ENCODE data around the gene SLC26A9.

The SLC26A9 gene

DNA sequence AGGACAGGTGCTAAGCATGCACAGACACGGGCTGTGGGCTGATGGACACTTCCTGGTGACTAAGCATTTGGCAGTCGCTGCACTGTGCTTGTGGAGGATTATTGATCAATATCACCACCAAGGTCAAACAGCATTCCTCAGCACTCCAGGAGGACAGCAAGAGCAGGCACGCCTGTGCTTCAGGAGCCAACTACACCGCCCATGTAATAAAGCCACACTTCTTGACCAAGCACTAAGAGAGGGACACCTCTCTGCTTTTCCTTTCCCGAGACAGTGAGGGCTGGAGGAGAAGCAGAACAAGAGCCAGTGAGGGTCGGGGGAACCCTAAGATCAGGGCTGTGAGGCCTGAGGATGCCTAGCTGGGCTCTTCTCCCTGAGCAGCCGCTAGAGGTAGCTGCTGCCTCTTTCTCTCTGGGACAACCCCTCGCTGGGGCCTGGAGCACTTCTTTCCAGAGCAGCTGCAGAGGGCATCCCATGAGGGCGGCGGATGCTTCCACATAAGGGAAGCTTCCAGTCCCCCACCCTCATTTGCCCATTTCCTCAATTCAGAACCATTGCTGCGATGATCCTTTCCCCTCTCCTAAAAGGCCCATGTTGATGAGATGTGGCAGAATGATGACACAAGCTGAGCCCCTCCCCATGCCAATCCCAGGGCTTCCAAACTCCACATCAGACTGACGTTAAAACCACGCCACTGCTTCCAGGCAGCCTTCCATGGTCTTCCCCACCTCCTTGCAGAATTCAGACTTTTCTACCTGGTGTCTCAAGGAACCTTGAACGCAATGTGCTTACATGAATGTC, 40.9 kb upstream of the SLC26A9 start:
- Histone ChIP-seq H3K27me3 (replicated peaks; ENCODE audit: control insufficient read depth, insufficient read depth, low read length, poor library complexity, severe bottlenecking) (no peaks in the 10 kb centered on the region), H3K36me3 (ENCODE audit: control insufficient read depth, insufficient read depth, low read length) (no peaks in the 10 kb centered on the region), H3K4me3 (ENCODE audit: insufficient read depth, low read depth, low read length, poor library complexity, severe bottlenecking) (no peak overlapping the region), H3K4me1 (ENCODE audit: control insufficient read depth, insufficient read depth, low read length, poor library complexity, severe bottlenecking) (no peaks in the 10 kb centered on the region), H3K27ac (ENCODE audit: insufficient read depth, low read length, poor library complexity, severe bottlenecking) (no peak overlapping the region), H3K9me3 (ENCODE audit: control insufficient read depth, low read length) (no peaks in the 10 kb centered on the region)
- DNase-seq, result no peak

DNA sequence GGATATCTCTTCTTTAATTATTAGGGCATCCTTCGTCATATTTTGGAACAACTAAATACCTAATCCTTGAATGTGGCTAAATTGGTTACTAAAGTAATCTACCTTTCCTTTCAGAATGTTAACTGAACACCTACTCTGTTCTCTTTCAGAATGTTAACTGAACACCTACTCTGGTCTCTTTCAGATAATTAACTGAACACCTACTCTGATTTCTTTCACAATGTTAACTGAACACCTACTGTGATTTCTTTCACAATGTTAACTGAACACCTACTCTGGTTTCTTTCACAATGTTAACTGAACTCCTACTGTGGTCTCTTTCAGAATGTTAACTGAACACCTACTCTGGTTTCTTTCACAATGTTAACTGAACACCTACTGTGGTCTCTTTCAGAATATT, 38.0 kb upstream of the SLC26A9 start:
- Histone ChIP-seq H3K4me1 (ENCODE audit: control insufficient read depth, insufficient read depth, low read length, poor library complexity, severe bottlenecking) (no peaks in the 10 kb centered on the region), H3K27ac (ENCODE audit: insufficient read depth, low read length, poor library complexity, severe bottlenecking) (no peak overlapping the region), H3K36me3 (ENCODE audit: control insufficient read depth, insufficient read depth, low read length) (no peaks in the 10 kb centered on the region), H3K9me3 (ENCODE audit: control insufficient read depth, low read length) (no peaks in the 10 kb centered on the region), H3K4me3 (ENCODE audit: insufficient read depth, low read depth, low read length, poor library complexity, severe bottlenecking) (no peak overlapping the region), H3K27me3 (replicated peaks; ENCODE audit: control insufficient read depth, insufficient read depth, low read length, poor library complexity, severe bottlenecking) (no peaks in the 10 kb centered on the region)
- no peak for DNase-seq

DNA sequence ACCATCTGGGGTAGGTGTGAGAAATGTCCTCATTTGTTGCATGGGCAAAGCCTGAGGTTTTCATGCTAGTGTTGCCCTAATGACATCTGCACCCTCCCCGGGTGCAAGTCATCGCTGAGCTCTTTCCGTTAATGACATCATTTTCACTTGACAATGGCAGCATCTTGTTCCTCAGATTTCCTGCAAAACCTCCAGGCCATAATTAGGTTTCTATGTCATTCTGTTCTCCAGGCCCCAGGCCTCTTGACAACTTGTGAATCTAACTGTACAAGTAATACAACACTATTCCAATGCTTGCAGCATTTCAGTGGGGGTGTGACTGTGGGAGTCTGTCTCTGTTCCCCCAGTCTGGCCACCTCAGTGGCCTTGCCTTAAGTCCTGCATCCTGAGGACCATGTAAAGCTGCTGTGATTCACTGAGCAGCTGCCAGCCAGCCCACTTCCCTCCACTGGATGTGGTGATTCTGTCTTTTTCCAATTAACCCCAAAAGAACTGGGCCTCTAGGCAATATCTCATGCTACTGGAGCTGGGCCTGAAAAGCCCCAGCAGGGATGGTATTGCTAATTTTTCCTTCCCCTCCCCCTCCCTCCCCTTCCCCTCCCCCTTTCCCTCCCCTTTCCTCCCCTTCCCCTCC, 37.1 kb upstream of the SLC26A9 start:
- Histone ChIP-seq H3K4me3 (ENCODE audit: insufficient read depth, low read depth, low read length, poor library complexity, severe bottlenecking) (no peak overlapping the region), H3K36me3 (ENCODE audit: control insufficient read depth, insufficient read depth, low read length) (no peaks in the 10 kb centered on the region), H3K27ac (ENCODE audit: insufficient read depth, low read length, poor library complexity, severe bottlenecking) (no peak overlapping the region), H3K27me3 (replicated peaks; ENCODE audit: control insufficient read depth, insufficient read depth, low read length, poor library complexity, severe bottlenecking) (no peaks in the 10 kb centered on the region), H3K4me1 (ENCODE audit: control insufficient read depth, insufficient read depth, low read length, poor library complexity, severe bottlenecking) (no peaks in the 10 kb centered on the region), H3K9me3 (ENCODE audit: control insufficient read depth, low read length) (no peaks in the 10 kb centered on the region)
- DNase-seq, result no peak

DNA sequence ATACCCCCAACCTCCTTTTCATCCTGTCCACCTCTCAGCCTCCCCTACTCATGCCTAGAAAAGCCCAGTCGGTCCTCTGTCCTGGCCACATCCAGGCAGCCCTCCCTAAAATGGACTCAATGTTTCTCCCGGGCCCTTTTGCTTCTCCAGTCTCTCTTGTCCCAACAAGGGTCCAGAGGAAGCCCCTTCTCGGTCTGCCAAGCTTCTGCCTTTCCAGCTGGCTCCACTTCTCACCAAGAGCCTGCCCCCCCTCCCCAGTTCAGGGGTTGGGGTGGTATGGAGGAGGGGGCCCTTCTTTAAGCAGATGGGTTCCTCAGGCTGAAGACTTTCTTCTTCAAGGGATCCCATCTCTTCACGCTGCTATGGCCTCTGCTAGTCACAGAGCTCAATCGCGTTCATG, 36.0 kb upstream of the SLC26A9 start:
- Histone ChIP-seq H3K9me3 (ENCODE audit: control insufficient read depth, low read length) (no peaks in the 10 kb centered on the region), H3K27ac (ENCODE audit: insufficient read depth, low read length, poor library complexity, severe bottlenecking) (no peak overlapping the region), H3K4me1 (ENCODE audit: control insufficient read depth, insufficient read depth, low read length, poor library complexity, severe bottlenecking) (no peaks in the 10 kb centered on the region), H3K27me3 (replicated peaks; ENCODE audit: control insufficient read depth, insufficient read depth, low read length, poor library complexity, severe bottlenecking) (no peaks in the 10 kb centered on the region), H3K4me3 (ENCODE audit: insufficient read depth, low read depth, low read length, poor library complexity, severe bottlenecking) (no peak overlapping the region), H3K36me3 (ENCODE audit: control insufficient read depth, insufficient read depth, low read length) (no peaks in the 10 kb centered on the region)
- DNase-seq, result no peak

DNA sequence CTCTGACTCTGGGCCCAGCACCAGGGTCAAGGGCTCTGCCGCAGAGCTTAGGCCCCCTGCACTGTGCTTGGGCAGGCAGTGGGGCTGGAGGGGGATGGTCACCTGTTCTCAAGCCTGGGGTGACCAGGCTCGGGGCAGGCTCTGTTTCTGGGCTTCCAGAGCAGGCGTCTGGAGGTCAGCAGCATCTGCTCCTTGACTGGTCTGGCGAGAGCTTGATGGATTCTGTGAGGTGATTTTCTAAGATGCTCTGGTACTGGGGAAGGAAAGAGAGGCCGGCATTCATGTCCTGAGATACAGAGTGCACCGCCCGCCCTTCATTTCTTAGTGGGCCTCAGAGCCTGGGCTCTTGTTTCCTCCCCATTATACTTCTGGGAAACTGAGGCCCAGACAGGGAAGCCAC, 35.4 kb upstream of the SLC26A9 start:
- no peak overlapping the region for H3K4me3 ChIP-seq (ENCODE audit: insufficient read depth, low read depth, low read length, poor library complexity, severe bottlenecking)

DNA sequence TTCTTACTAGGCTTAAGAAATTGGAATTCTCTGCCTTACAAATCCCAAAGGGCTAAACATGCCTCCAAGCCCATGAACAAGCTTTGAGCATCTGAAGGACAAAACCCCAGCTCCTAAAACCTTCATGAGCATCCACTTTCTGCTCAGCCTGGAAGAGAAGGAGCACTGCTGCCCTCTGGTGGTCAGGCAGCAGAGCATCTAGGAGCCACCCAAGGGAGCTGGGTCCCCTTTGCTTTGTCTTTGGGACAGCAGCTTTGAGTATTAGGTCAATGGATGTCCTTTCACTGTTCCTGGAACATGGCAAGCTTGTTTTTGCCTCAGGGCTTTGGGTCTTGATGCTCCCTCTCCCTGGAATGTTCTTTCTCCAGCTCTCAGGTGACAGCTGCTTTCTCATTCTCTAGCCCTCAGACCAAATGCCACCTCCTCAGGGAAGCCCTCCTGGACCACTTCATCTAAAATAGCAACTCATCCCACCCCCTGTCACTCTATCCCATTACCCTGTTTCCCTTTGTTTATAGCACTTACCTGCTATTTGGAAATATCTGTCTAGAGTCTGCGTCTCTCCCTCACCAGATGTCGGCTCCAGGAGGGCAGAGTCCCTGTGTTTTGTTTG, 34.3 kb upstream of the SLC26A9 start:
- no peak overlapping the region for H3K4me3 ChIP-seq (ENCODE audit: insufficient read depth, low read depth, low read length, poor library complexity, severe bottlenecking)
- no peaks in the 10 kb centered on the region for H3K9me3 ChIP-seq (ENCODE audit: control insufficient read depth, low read length)
- DNase-seq, result peak; percentile 33 to 60 (median 47)
- no peaks in the 10 kb centered on the region for H3K36me3 ChIP-seq (ENCODE audit: control insufficient read depth, insufficient read depth, low read length)
- H3K27me3 ChIP-seq (replicated peaks; ENCODE audit: control insufficient read depth, insufficient read depth, low read length, poor library complexity, severe bottlenecking), result no peaks in the 10 kb centered on the region
- no peak overlapping the region for H3K27ac ChIP-seq (ENCODE audit: insufficient read depth, low read length, poor library complexity, severe bottlenecking)
- no peaks in the 10 kb centered on the region for H3K4me1 ChIP-seq (ENCODE audit: control insufficient read depth, insufficient read depth, low read length, poor library complexity, severe bottlenecking)

More for the DNA sequence above, 35.4 kb upstream of the SLC26A9 start:
- Histone ChIP-seq H3K4me1 (ENCODE audit: control insufficient read depth, insufficient read depth, low read length, poor library complexity, severe bottlenecking) (no peaks in the 10 kb centered on the region), H3K27me3 (replicated peaks; ENCODE audit: control insufficient read depth, insufficient read depth, low read length, poor library complexity, severe bottlenecking) (no peaks in the 10 kb centered on the region), H3K9me3 (ENCODE audit: control insufficient read depth, low read length) (no peaks in the 10 kb centered on the region), H3K36me3 (ENCODE audit: control insufficient read depth, insufficient read depth, low read length) (no peaks in the 10 kb centered on the region), H3K27ac (ENCODE audit: insufficient read depth, low read length, poor library complexity, severe bottlenecking) (no peak overlapping the region)
- no peak for DNase-seq

DNA sequence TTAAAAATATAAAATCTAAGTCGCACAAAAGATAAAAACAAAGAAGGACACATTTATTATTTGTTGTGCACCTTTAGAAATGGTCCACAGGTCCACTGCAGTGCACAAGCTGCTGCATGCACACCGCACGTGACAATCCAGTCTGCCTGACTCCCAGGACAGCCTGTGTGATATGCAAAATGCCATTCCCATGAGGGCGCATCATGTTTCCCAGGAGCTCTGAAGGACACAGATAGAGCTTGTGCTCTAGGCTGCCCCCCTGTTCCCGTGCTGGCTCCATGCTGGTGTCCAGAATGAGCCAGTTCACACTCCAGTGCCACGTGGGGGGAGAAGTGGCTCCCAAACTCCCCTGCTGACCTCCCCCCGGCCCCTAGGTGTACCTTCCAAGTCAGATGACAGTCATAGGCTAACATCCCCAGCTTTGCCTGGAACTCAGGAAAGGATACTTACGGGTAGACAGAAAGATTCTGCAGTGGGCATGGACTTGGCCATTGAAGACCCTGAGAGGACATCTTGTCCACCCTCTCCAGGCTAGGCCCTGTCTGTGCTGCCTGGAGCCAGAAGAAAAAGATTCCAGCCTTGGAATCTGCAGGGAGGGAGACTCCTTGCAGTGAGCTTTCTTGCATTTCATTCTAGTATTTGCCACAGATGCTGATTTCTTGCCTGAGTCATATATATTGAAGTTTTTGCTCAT, 33.6 kb upstream of the SLC26A9 start:
- no peaks in the 10 kb centered on the region for H3K9me3 ChIP-seq (ENCODE audit: control insufficient read depth, low read length)
- DNase-seq, result no peak
- no peak overlapping the region for H3K27ac ChIP-seq (ENCODE audit: insufficient read depth, low read length, poor library complexity, severe bottlenecking)
- H3K36me3 ChIP-seq (ENCODE audit: control insufficient read depth, insufficient read depth, low read length), result no peaks in the 10 kb centered on the region
- H3K27me3 ChIP-seq (replicated peaks; ENCODE audit: control insufficient read depth, insufficient read depth, low read length, poor library complexity, severe bottlenecking), result no peaks in the 10 kb centered on the region
- no peaks in the 10 kb centered on the region for H3K4me1 ChIP-seq (ENCODE audit: control insufficient read depth, insufficient read depth, low read length, poor library complexity, severe bottlenecking)
- no peak overlapping the region for H3K4me3 ChIP-seq (ENCODE audit: insufficient read depth, low read depth, low read length, poor library complexity, severe bottlenecking)

DNA sequence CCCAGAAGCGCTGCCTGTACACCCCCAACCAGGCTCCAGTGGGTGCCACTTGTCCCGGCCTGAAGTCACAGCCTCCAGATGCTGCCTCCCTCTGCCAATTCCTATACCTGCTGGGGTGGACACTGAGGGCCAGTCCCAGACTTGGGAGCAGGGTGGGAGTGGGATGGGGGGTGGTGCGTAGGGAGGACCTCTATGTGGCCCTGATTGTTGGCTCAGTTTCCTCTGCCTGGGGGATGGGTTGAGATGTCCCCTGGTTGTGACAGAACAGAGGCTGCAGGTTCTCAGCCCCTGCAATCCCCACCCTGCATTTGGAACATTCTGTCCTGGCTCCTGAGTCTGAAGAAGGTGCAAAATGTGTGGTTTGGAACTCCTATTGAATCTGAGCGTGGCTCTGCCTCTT, 32.8 kb upstream of the SLC26A9 start:
- no peaks in the 10 kb centered on the region for H3K27me3 ChIP-seq (replicated peaks; ENCODE audit: control insufficient read depth, insufficient read depth, low read length, poor library complexity, severe bottlenecking)
- no peak overlapping the region for H3K27ac ChIP-seq (ENCODE audit: insufficient read depth, low read length, poor library complexity, severe bottlenecking)
- no peaks in the 10 kb centered on the region for H3K4me1 ChIP-seq (ENCODE audit: control insufficient read depth, insufficient read depth, low read length, poor library complexity, severe bottlenecking)
- H3K36me3 ChIP-seq (ENCODE audit: control insufficient read depth, insufficient read depth, low read length), result no peaks in the 10 kb centered on the region
- DNase-seq, result no peak
- no peak overlapping the region for H3K4me3 ChIP-seq (ENCODE audit: insufficient read depth, low read depth, low read length, poor library complexity, severe bottlenecking)
- no peaks in the 10 kb centered on the region for H3K9me3 ChIP-seq (ENCODE audit: control insufficient read depth, low read length)

DNA sequence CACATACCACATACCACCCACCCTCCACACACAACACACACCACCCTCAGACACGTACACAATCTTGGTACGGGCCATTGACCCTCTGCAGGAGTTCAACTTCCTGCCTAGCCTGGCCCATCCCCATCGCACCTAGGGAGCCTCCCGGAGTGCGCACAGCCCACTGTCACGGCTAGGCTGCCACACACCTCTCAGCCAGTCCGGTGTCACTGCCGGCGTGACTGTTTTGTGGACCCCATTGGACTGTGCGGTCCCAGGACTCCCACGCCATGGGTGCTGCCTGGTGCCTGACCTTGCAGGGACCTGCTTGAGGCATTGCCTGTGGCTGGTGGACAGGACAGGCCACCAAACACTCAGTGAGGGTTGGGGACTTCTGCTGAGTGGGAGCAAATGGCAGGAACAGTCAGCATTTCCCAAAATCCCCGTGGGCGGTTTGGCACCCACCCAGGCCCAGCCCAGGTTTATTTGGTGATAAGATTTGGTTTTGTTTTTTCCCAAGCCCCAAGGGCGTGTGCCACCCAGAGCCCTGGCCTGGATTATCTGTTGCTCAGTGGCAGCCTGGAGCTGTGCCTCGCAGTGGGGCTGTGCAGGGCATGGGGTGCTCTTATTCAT, 32.2 kb upstream of the SLC26A9 start:
- no peaks in the 10 kb centered on the region for H3K36me3 ChIP-seq (ENCODE audit: control insufficient read depth, insufficient read depth, low read length)
- no peak for DNase-seq
- no peaks in the 10 kb centered on the region for H3K4me1 ChIP-seq (ENCODE audit: control insufficient read depth, insufficient read depth, low read length, poor library complexity, severe bottlenecking)
- H3K9me3 ChIP-seq (ENCODE audit: control insufficient read depth, low read length), result no peaks in the 10 kb centered on the region
- H3K27ac ChIP-seq (ENCODE audit: insufficient read depth, low read length, poor library complexity, severe bottlenecking), result no peak overlapping the region
- no peak overlapping the region for H3K4me3 ChIP-seq (ENCODE audit: insufficient read depth, low read depth, low read length, poor library complexity, severe bottlenecking)
- H3K27me3 ChIP-seq (replicated peaks; ENCODE audit: control insufficient read depth, insufficient read depth, low read length, poor library complexity, severe bottlenecking), result no peaks in the 10 kb centered on the region
